Caki2 (cell line): Measurements from ENCODE around the gene A3GALT2. TPM values are rescaled to one million over a fixed set of nuclear protein-coding genes. Genes with fewer than 3 reads are reported as not detected.

Experiments
- DNase-seq: peaks from one replicate; pipeline ENCODE4 v3.0.0-alpha.2; 2015; ENCODE audit warnings: low read depth
- in situ Hi-C: cut with HindIII; loops from 2 replicates; pipeline ENCODE4 v1.10.0; 2016; ENCODE audit warnings: low sequenced_read_pairs, low pct_unique_long_range_greater_than_20kb, mixed read lengths
- total RNA-seq: library from RNA; depleted of rRNA; stranded (reverse); fragments of >200 nt; shearing (Covaris generic); gene quantifications from 2 replicates; pipeline ENCODE4 v1.2.3, GENCODE V29; 2014; ENCODE audit warnings: low replicate concordance; rRNA removed

The A3GALT2 gene
- total RNA-seq: not detected in 2 replicates

GRCh38 chr1:33320619-33321165, at the start of gene A3GALT2:
Gene A3GALT2 (minus strand): TSS chr1:33321098. CDS start chr1:33321098, 0 bp downstream.
- in situ Hi-C loops: no loop called here
- DNase-seq: no peak

- in situ Hi-C loops: no loop called here
- no peak for DNase-seq
Measured at GRCh38 chr1:33370301-33370700, 49.4 kb upstream of the A3GALT2 start.

GRCh38 chr1:33369764-33370163, 48.9 kb upstream of the A3GALT2 start:
- no peak for DNase-seq
- in situ Hi-C loops: no loop called here

- no peak for DNase-seq
- in situ Hi-C loops: no loop called here
Measured at GRCh38 chr1:33369081-33369480, 48.2 kb upstream of the A3GALT2 start.

GRCh38 chr1:33368431-33368830, 47.5 kb upstream of the A3GALT2 start:
- no peak for DNase-seq
- in situ Hi-C loops: no loop called here

GRCh38 chr1:33367485-33368405, 46.8 kb upstream of the A3GALT2 start:
- in situ Hi-C loops: no loop called here
- DNase-seq: peak; percentile 59

- no peak for DNase-seq
- in situ Hi-C loops: no loop called here
Measured at GRCh38 chr1:33366762-33367484, 46.0 kb upstream of the A3GALT2 start.

GRCh38 chr1:33365560-33365997, 44.7 kb upstream of the A3GALT2 start:
- in situ Hi-C loops: no loop called here
- DNase-seq: peak; percentile 27

GRCh38 chr1:33364565-33364918, 43.6 kb upstream of the A3GALT2 start:
- in situ Hi-C loops: no loop called here
- no peak for DNase-seq

GRCh38 chr1:33363470-33363861, 42.6 kb upstream of the A3GALT2 start:
- in situ Hi-C loops: no loop called here
- no peak for DNase-seq

- no peak for DNase-seq
- in situ Hi-C loops: no loop called here
Measured at GRCh38 chr1:33363021-33363420, 42.1 kb upstream of the A3GALT2 start.

- no peak for DNase-seq
- in situ Hi-C loops: no loop called here
Measured at GRCh38 chr1:33361532-33362235, 40.8 kb upstream of the A3GALT2 start.

- no peak for DNase-seq
- in situ Hi-C loops: no loop called here
Measured at GRCh38 chr1:33360367-33360766, 39.5 kb upstream of the A3GALT2 start.

- no peak for DNase-seq
- in situ Hi-C loops: no loop called here
Measured at GRCh38 chr1:33359931-33360330, 39.0 kb upstream of the A3GALT2 start.

GRCh38 chr1:33358795-33359503, 38.1 kb upstream of the A3GALT2 start:
- no peak for DNase-seq
- in situ Hi-C loops: no loop called here

- in situ Hi-C loops: no loop called here
- no peak for DNase-seq
Measured at GRCh38 chr1:33358114-33358794, 37.4 kb upstream of the A3GALT2 start.

GRCh38 chr1:33357099-33357498, 36.2 kb upstream of the A3GALT2 start:
- in situ Hi-C loops: no loop called here

More at GRCh38 chr1:33357099-33357498, 36.2 kb upstream of the A3GALT2 start:
- no peak for DNase-seq
